CD4-positive, alpha-beta T cell treated with Interleukin-1 beta for 1 hour (primary cell): Measurements from ENCODE around the gene RCOR3.
"Not testable (repeated sequence)": the region's sequence is repeated elsewhere in the genome, so short reads cannot be mapped to it uniquely, and the experiment has no call there.

Experiments
- DNase-seq, 2 donors: peaks; one replicate each; pipeline ENCODE4 v3.0.0-alpha.2; 2020 to 2022

Gene RCOR3

DNA sequence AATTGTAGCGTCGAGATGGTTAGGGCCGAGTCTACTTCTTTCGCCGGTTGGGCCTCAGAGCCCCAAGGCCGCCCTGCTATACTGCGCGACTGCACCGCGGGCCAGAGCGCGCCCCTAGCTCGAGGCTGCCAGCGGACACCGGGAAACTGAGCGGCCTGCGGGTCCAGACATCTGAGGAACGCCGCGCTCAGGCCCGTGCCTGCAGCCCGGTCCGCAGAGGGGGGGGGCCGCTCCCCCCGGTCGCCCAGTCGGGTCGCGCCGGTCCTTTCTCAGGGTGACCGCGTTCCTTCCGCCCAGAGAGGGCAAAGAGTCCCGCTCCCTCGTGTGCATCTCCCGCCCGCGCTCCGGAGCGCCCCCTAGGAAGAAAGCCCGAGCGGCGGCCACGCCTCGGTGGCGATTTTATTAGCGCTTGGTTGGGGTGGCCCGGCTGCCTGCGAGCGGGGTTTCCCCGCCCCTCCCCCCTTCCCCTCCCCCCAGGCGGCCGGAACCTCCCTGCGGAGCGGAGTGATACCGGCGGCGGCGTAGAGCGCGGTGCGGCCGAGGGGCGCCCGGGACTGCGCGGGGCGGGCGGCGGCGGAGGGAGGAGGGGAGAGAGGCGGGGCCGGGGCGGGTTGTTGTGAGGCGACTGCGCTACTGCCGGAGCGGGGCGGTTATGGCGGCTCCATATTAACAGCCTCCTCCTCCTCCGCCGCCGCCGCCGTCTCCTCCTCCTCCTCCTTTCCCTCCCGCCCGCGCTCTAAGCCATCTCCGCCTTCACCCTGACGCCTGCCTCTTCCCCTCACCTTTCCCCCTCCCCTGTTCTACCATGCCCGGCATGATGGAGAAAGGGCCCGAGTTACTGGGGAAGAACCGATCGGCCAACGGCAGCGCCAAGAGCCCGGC lies at the start of gene RCOR3:
RCOR3 (plus strand) TSS at position 611 of the 882 bp plus-strand sequence; CDS start at position 806, 195 bp downstream.
- peak; percentile 93 to 94 for DNase-seq

- DNase-seq, result no peak
These were observed 49.1 kb upstream of the RCOR3 start for GRCh38 chr1:211210052-211210451.

DNA sequence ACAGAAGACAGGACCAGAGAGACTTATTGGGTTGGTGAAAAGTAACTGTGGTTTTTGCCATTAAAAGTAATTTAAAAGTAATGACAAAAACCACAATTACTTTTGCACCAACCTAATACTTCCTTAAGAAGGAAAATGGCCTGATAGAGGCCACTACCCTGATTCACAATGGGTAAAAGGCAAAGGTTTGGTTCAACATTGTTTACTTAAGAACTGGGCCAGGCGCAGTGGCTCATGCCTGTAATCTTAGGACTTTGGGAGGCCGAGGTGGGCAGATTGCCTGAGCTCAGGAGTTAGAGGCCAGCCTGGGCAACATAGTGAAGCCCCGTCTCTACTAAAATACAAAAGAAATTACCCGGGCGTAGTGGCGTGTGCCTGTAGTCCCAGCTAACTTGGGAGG lies 48.2 kb upstream of the RCOR3 start:
- no peak for DNase-seq

DNA sequence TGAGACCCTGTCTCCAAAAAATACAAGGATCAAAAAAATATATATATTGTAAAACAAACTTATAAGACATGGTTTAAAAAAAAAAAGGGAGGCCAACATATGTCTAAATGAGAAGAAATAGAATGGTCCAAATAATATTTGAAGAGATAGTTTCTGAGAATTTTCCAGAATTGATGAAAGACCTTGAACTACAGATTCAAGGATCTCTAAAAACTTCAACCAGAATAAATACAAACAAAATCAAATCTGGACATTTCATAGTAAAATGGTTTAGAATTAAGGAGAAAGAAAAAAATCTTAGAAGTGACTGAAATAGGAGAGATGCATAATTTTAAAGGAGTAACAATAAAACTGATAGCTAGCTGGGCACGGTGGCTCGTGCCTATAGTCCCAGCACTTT lies 45.5 kb upstream of the RCOR3 start:
- DNase-seq, result no peak

DNA sequence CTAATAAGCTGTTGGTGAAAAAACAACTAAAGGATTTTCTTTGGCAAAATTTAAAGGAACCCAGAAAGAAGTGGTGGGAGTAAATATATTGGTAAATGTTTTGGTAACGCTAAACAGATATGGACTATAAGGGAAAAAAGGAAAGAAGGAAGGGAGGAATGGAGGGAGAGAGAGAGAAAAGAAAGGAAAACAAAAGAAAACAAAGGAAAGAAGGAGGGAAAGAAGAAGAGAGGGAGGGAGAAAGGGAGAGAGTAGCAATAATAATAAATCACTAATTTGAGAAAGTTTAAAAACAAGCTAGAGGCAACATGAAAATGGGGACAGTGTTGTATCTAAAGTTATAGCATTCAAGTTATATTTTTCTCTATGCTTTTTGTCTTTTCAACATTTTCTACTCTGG lies 43.6 kb upstream of the RCOR3 start:
- DNase-seq, result no peak

- no peak for DNase-seq
These were observed 41.8 kb upstream of the RCOR3 start for GRCh38 chr1:211217392-211217791.

GRCh38 chr1:211222469-211223234 lies 36.5 kb upstream of the RCOR3 start:
- not testable (repeated sequence) for DNase-seq

DNA sequence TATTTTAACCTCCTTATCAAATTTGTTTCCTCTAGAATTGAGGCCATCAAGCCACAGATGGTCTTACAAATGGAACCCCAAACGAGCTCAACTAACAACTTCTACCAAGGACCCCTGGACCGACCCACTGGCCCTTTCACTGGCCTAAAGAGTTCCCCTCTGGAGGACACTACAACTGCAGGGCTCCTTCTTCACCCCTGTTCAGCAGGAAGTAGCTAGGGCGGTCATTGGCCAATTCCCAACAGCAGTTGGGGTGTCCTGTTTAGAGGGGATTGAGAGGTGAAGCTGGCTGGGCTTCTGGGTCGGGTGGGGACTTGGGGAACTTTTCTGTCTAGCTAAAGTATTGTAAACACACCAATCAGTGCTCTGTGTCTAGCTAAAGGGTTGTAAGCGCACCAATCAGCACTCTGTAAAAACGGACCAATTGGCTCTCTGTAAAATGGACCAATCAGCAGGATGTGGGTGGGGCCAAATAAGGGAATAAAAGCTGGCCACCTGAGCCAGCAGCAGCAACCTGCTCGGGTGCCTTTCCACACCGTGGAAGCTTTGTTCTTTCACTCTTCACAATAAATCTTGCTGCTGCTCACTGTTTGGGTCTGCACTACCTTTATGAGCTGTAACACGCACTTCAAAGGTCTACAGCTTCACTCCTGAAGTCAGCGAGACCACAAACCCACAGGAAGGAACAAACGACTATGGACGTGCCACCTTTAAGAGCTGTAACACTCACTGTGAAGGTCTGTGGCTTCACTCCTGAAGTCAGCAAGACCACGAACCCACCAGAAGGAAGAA lies 30.4 kb upstream of the RCOR3 start:
- peak; percentile 50 to 56 for DNase-seq

- DNase-seq, result no peak
These were observed 29.8 kb upstream of the RCOR3 start for GRCh38 chr1:211229365-211229759.

GRCh38 chr1:211231873-211232272 lies 27.3 kb upstream of the RCOR3 start:
- no peak for DNase-seq

DNA sequence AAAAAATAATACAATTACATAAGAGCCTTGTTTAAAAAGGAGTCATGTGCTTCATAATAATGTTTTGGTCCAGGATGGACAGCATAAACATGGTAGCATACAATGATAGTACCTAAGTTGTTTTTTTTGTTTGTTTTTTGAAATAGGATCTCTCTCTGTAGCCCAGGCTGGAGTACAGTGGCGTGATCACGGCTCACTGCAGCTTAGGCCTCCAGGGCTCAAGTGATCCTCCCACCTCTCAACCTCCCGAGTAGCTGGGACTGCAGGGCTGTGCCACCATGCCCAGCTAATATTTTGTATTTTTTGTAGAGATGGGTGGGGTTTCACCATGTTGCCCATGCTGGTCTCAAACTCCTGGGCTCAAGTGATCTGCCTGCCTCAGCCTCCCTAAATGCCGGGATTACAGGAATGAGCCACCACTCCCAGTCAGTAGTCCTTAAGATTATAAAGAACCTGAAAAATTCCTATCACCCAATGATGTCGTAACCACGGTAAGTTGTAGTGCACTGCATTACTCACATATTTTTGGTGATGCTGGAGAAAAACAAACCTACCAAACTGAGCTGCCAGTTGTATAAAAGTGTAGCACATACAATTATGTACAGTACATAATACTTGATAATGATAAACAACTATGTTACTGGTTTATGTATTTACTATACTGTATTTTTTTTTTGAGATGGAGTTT lies 22.4 kb upstream of the RCOR3 start:
- no peak for DNase-seq

- DNase-seq, result no peak
These were observed 21.6 kb upstream of the RCOR3 start for GRCh38 chr1:211237579-211237978.

GRCh38 chr1:211240567-211240966 lies 18.6 kb upstream of the RCOR3 start:
- DNase-seq, result not testable (repeated sequence)

- no peak for DNase-seq
These were observed 18.1 kb upstream of the RCOR3 start for GRCh38 chr1:211241071-211241470.

DNA sequence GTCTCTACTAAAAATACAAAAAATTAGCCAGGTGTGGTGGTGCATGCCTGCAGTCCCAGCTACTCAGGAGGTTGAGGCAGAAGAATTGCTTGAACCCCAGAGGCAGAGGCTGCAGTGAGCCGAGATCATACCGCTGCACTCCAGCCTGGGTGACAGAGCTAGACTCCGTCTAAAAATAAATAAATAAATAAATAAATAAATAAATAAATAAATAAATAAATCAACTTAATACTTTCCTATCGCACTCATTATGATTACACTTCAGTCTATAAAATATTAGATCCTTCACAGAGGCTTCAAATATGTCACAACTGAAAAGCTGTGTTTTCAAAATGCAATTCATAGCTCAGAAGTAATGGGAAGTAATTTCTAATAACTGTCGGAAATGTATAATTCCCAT lies 15.5 kb upstream of the RCOR3 start:
- DNase-seq, result not testable (repeated sequence)

DNA sequence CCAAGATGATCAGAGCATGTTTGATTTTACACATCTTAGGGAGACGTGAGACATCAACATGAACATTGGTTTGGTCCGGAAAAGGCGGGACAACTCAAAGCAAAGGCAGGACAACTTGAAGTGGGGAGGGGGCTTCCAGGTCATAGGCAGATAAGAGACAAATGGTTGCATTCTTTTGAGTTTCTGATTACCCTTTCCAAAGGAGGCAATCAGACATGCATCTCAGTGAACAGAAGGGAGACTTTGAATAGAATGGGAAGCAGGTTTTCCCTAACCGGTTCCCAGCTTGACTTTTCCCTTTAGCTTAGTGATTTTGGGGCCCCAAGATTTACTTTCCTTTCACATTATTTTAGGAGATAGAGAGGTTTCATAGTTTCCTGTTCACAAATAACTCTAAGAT lies 12.6 kb upstream of the RCOR3 start:
- not testable (repeated sequence) for DNase-seq

DNA sequence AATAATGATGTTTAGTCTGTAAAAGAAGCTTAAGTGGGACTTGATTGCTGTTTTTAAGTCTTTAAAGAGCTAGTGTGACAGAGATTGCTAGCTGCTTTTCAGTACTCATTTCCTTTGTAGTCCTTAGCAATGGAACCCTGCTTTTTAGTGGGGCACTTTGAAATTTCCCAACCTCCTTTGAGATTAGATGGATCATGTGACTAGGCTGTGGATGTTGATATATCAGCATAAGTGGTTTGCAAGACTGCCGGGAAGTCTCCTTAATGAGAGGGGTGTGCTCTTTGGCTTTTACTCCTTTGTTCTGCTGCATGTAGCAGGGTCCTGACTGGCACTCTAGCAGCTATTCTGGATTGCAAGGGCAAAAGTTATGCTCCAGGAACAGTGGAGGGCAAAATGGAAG lies 11.2 kb upstream of the RCOR3 start:
- no peak for DNase-seq

GRCh38 chr1:211249611-211250010 lies 9.6 kb upstream of the RCOR3 start:
- DNase-seq, result not testable (repeated sequence)

DNA sequence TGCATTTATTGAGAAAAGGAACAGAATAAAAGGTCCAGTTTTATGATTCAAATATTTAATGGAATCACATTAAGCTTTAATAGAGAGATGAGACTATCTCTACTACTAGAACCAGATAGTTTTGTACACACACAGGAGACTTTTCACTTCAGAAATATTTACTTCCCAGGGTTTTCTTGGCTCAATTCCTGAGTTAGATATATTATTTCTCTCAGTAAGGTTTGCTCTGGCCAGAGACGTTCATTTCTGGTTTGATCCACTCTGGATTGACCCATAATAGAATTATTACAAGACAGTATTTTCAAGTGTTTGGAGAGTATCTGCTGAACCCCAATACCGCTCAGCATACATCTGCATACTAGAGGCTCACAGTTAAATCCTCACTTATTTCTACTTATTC lies 1.3 kb upstream of the RCOR3 start:
- DNase-seq, result no peak

- peak; percentile 64 to 65 for DNase-seq
These were observed 833 bp upstream of the RCOR3 start for GRCh38 chr1:211258310-211258755.

- peak in 1 of 2 donors; percentile 56 for DNase-seq
These were observed 516 bp downstream of the RCOR3 start for GRCh38 chr1:211259638-211260126.
